ENCODE results near the gene KIF9. TPM values are rescaled to one million over a fixed set of nuclear protein-coding genes. Genes with fewer than 3 reads are reported as not detected.
"Not testable (repeated sequence)": the region's sequence is repeated elsewhere in the genome, so short reads cannot be mapped to it uniquely, and the experiment has no call there.

Gene KIF9
- polyA plus RNA-seq, 3 donors from 2014 or later = 2.2 to 8.3 (median 4.1) TPM

DNA sequence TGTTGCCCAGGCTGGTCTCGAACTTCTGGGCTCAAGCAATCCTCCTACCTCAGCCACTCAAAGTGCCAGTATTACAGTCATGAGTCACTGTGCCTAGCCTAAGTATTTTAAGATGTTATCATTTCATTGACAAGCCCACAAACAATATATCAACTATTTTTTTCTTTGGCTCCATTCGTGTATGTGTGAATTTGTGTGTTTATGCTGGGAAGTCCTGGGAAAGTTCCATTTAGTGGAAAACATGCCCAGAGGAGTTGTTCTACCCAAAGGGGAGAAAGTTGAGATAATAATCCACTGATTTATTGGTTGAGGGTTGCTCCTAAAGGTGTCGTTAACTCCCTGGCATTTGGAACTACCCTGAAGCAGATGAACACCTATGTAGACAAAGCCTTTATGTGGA, 58.8 kb downstream of the KIF9 start:
- no peak for DNase-seq
- H3K27ac Mint-ChIP-seq = no peak overlapping the region
- H3K4me3 Mint-ChIP-seq = no peak overlapping the region
- H3K27me3 Mint-ChIP-seq (ENCODE audit: low read depth in 3 of 3) = peaks cover 0 to 1% (median 0%) of the 10 kb centered on the region in 3 donors
- H3K4me1 Mint-ChIP-seq = no peaks in the 10 kb centered on the region
- peaks cover 0 to 3% (median 0%) of the 10 kb centered on the region in 3 donors for H3K36me3 Mint-ChIP-seq
- H3K9me3 Mint-ChIP-seq = no peaks in the 10 kb centered on the region

DNA sequence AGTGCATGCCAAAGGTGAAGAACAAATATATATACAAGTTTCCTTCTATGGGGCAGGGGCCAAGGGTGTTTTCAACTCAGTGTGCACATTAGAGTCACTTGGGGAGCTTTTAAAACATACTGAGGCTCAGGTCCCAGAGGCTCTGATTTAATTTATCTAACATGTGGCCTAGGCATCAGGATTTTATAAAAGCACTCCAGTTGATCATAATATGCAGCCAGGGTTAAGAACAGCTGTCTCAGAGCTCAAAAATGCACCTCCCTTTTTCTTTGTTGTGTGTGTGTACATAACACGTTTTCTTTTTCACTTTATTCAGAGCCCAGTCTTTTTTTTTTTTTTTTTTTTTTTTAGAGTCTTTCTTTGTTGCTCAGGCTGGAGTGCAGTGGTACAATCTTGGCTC, 60.8 kb downstream of the KIF9 start:
- Mint-ChIP-seq H3K4me3 (no peak overlapping the region), H3K9me3 (no peaks in the 10 kb centered on the region), H3K27ac (no peak overlapping the region), H3K36me3 (peaks cover 0 to 3% (median 0%) of the 10 kb centered on the region in 3 donors), H3K4me1 (no peaks in the 10 kb centered on the region), H3K27me3 (ENCODE audit: low read depth in 3 of 3) (peaks cover 0 to 1% (median 0%) of the 10 kb centered on the region in 3 donors)
- DNase-seq = no peak

DNA sequence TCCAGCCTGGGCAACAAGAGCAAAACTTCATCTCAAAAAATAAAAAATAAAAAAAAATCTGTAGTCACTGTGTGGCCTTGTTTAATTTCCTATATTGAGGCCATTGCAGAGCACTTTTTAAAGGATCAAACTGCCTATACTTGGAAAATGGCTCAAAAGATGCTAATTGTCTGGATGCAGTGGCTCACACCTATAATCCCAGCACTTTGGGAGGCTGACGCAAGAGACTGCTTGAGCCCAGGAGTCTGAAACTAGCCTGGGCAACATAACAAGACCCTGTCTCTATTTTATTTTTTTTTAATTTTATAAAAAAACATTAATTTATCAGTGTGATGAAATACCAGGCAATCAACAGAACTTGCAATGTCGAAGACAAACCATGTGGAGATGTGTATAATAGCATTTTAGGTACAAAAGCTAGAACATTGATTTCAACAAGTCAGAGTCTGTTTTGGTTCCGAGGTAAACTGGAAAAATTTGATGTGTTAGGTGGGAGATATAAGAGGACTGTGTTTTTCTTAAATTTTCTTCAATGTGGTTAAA, 71.7 kb downstream of the KIF9 start:
- no peaks in the 10 kb centered on the region for H3K27me3 Mint-ChIP-seq (ENCODE audit: low read depth in 3 of 3)
- no peak overlapping the region for H3K27ac Mint-ChIP-seq
- H3K4me1 Mint-ChIP-seq = no peaks in the 10 kb centered on the region
- H3K4me3 Mint-ChIP-seq = no peak overlapping the region
- H3K9me3 Mint-ChIP-seq = no peaks in the 10 kb centered on the region
- DNase-seq = no peak
- no peaks in the 10 kb centered on the region for H3K36me3 Mint-ChIP-seq

DNA sequence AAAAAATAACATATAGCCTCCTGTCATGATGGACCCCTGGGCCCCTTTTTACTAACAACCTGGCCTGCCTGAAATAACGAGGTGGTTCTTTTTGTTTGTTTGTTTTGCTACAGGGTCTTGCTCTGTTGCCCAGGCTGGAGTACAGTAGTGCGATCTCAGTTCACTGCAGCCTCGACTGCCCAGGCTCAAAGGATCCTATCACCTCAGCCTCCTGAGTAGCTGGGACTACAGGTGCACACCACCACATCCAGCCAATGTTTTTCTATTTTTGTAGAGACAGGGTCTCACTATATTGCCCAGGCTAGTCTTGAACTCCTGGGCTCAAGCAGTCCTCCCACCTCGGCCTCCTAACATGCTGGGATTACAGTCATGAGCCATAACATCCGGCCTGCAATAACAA, 76.6 kb downstream of the KIF9 start:
- not testable (repeated sequence) for H3K36me3 Mint-ChIP-seq; H3K27ac Mint-ChIP-seq; H3K27me3 Mint-ChIP-seq (ENCODE audit: low read depth in 3 of 3); H3K9me3 Mint-ChIP-seq; DNase-seq; H3K4me3 Mint-ChIP-seq; H3K4me1 Mint-ChIP-seq

DNA sequence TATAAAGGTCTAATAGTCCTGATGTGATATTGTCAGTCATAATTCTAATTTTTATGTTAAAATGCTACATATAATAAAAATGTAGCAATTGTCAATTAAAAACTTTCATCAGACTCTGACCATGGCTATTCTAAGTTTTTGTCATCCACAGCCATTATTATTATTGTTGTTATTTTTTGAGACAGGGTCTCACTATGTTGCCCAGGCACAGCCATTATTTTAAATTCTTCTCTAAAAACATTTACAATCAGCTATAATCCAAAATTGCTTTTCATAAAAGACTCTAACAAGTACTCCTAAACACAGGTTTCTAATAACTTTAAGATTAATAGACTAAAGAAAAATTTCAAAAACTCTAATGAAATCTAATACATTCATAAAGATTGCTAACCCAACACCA, 77.7 kb downstream of the KIF9 start:
- no peak overlapping the region for H3K27ac Mint-ChIP-seq
- H3K9me3 Mint-ChIP-seq = no peaks in the 10 kb centered on the region
- H3K4me3 Mint-ChIP-seq = no peak overlapping the region
- DNase-seq = no peak
- peaks cover 0 to 1% (median 0%) of the 10 kb centered on the region in 3 donors for H3K27me3 Mint-ChIP-seq (ENCODE audit: low read depth in 3 of 3)
- H3K4me1 Mint-ChIP-seq = no peaks in the 10 kb centered on the region
- no peaks in the 10 kb centered on the region for H3K36me3 Mint-ChIP-seq

DNA sequence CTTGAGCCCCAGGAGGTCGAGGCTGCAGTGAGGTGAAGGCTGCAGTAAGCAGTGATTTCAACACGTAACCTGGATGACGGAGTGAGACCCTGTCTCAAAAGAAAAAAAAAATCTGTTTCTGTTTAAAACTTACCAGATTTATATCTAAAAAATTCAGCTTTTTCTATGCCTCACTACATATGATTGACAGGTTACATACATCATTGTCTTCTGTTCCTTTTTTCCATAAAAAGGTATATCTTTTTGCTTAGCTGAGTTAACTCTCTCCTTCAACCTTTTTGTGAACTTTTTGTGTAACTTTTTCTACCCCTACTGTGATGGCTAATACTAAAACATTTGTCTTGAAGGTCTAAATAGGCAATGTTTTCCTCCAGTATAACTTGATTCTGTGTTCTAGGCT, 80.1 kb downstream of the KIF9 start:
- no peaks in the 10 kb centered on the region for H3K9me3 Mint-ChIP-seq
- no peak overlapping the region for H3K4me3 Mint-ChIP-seq
- H3K27ac Mint-ChIP-seq = no peak overlapping the region
- H3K4me1 Mint-ChIP-seq = no peaks in the 10 kb centered on the region
- peaks cover 0 to 1% (median 0%) of the 10 kb centered on the region in 3 donors for H3K27me3 Mint-ChIP-seq (ENCODE audit: low read depth in 3 of 3)
- H3K36me3 Mint-ChIP-seq = no peaks in the 10 kb centered on the region
- DNase-seq = no peak

DNA sequence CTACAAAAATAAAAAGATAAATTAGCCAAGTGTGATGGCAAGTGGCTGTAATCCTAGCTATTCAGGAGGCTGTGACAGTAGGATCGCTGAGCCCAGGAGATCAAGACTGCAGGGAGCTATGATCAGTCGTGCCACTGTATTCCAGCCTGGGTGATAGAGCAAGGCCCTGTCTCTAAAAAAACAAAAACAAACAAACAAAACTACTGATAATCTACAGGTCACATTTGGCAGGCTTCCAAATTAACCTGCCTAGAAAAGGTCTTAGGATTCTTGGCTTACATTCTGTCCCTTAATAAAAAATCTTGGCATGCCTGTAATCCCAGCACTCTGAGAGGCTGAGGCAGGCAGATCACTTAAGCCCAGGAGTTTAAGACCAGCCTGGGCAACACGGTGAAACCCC, 85.3 kb downstream of the KIF9 start:
- H3K27me3 Mint-ChIP-seq (ENCODE audit: low read depth in 3 of 3) = no peaks in the 10 kb centered on the region
- no peak overlapping the region for H3K27ac Mint-ChIP-seq
- no peak overlapping the region for H3K4me3 Mint-ChIP-seq
- no peaks in the 10 kb centered on the region for H3K36me3 Mint-ChIP-seq
- DNase-seq = no peak
- no peaks in the 10 kb centered on the region for H3K4me1 Mint-ChIP-seq
- H3K9me3 Mint-ChIP-seq = peaks cover 0 to 3% (median 0%) of the 10 kb centered on the region in 6 donors

DNA sequence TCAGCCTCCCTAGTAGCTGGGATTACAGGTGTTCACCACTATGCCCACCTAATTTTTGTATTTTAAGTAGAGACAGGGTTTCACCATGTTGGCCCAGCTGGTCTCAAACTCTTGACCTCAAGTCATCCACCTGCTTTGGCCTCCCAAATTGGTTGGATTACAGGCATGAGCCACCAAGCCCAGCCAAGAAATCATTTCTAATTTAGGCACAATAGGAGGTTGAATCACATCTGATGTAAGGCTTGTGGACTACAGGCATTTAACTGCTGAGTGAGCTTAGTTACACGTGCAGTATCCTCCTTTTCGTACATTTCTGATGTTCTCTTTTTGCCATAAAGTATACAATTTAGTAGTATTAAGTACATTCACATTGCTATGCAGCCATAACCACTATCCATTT, 87.6 kb downstream of the KIF9 start:
- no peak overlapping the region for H3K27ac Mint-ChIP-seq
- peaks cover 0 to 3% (median 0%) of the 10 kb centered on the region in 6 donors for H3K9me3 Mint-ChIP-seq
- no peaks in the 10 kb centered on the region for H3K36me3 Mint-ChIP-seq
- no peaks in the 10 kb centered on the region for H3K4me1 Mint-ChIP-seq
- no peak for DNase-seq
- no peaks in the 10 kb centered on the region for H3K27me3 Mint-ChIP-seq (ENCODE audit: low read depth in 3 of 3)
- H3K4me3 Mint-ChIP-seq = no peak overlapping the region

DNA sequence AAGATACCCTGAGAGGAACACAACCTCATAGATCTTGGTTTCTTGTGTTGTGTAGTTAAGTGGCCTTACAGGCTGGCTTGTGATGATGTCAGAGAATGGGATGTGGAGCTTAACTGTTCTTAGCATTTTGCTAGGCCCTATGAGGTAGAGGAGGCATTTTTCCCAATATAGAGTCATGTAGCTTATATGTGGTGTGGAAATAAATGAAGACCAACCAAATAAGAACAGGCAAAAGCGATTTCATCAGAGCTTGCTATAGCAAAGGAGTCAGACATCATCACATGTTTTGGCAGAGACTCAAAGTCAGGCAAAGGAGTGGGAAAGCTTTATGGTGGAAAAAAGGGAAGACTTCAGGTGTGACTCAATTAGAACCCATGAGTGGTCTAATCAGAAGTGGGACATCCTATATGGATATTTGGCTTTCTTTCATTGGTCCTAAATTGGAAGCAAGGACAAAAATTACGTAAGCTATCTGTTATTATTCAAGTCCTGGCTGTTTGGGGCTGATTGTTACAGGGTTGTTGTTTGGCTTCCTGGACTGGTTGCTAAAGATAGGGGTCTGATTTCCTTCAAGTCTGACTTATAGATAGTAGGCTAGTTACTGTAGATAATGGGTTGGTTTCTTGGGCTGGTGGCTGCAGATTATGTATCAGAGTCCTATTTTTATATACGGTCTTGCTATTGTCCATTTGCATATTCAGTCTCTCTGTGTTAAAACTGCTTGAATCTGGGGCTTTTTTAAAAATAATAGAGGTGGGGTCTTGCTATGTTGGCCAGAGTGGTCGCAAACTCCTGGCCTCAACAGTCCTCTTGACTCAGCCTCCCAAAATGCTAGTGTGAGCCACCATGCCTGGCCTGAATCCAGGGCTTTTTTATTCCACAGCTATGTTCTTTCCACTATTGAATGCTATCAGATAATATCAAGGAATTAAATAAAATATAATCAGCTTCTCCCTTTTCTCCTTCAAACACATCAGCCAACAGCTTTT, 88.4 kb downstream of the KIF9 start:
- Mint-ChIP-seq H3K4me1 (no peaks in the 10 kb centered on the region), H3K36me3 (no peaks in the 10 kb centered on the region), H3K27ac (no peak overlapping the region)

DNA sequence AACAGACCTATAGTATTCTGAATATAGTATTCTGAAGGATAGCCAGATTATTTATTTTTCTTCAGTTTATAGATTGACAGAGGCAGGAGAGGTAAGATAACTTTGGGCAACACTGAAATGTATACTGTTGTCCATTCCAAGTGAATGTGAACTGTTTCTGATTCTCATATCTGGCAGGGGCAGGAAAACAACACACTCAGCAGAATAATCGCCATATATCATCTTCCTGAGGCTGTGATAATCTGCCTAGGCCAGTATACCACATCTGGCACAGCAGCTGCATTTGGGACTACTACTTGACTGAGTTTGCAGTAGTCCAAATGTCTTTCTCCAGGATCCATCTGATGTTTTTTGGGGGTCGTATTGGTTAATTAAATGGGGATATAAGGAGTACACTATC, 96.3 kb downstream of the KIF9 start:
- DNase-seq = no peak
- Mint-ChIP-seq H3K27me3 (ENCODE audit: low read depth in 3 of 3) (no peaks in the 10 kb centered on the region), H3K36me3 (no peaks in the 10 kb centered on the region), H3K27ac (no peak overlapping the region), H3K4me1 (no peaks in the 10 kb centered on the region), H3K9me3 (no peaks in the 10 kb centered on the region), H3K4me3 (no peak overlapping the region)

More for the DNA sequence above, 88.4 kb downstream of the KIF9 start:
- no peak for DNase-seq
- H3K27me3 Mint-ChIP-seq (ENCODE audit: low read depth in 3 of 3) = no peaks in the 10 kb centered on the region
- H3K9me3 Mint-ChIP-seq = peaks cover 0 to 3% (median 0%) of the 10 kb centered on the region in 6 donors
- no peak overlapping the region for H3K4me3 Mint-ChIP-seq

DNA sequence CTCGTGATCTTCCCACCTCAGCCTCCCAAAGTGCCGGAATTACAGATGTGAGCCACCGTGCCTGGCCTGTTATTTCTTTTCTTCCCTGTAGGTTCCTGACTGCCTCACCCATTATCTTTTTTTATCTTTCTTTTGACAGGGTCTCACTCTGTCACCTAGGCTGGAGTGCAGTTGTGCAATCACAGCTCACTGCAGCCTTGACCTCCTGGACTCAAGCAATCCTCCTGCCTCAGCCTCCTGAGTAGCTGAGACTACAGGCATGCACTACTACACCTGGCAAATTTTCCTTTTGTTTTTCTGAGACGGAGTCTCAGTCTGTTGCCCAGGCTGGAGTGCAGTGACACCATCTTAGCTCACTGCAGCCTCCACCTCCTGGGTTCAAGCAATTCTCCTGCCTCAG, 100.9 kb downstream of the KIF9 start:
- H3K4me1 Mint-ChIP-seq; H3K9me3 Mint-ChIP-seq; H3K27ac Mint-ChIP-seq; H3K4me3 Mint-ChIP-seq; H3K36me3 Mint-ChIP-seq; DNase-seq; H3K27me3 Mint-ChIP-seq (ENCODE audit: low read depth in 3 of 3): not testable (repeated sequence)

DNA sequence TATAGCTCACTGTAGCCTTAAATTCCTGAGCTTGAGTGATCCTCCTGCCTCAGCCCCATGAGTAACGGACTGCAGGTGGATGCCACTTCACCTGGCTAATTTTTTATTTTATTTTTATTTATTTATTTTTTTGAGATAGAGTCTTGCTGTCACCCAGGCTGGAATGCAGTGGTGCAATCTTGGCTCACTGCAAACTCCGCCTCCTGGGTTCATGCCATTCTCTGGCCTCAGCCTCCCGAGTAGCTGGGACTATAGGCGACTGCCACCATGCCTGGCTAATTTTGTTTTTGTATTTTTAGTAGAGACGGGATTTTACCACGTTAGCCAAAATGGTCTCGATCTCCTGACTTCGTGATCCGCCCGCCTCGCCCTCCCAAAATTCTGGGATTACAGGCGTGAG, 102.6 kb downstream of the KIF9 start:
- not testable (repeated sequence) for H3K4me1 Mint-ChIP-seq; H3K27me3 Mint-ChIP-seq (ENCODE audit: low read depth in 3 of 3); DNase-seq; H3K4me3 Mint-ChIP-seq; H3K36me3 Mint-ChIP-seq; H3K9me3 Mint-ChIP-seq; H3K27ac Mint-ChIP-seq

Measured in immature natural killer cell (primary cell).